HG02840 (cell line): Measurements from ENCODE around the gene VPS45.
"Not testable (repeated sequence)": the region's sequence is repeated elsewhere in the genome, so short reads cannot be mapped to it uniquely, and the experiment has no call there.

ENCODE experiments used
- ATAC-seq: cut with Tn5 transposase; IDR thresholded peaks from one replicate; pipeline ENCODE4 v1.9.1; 2021; ENCODE audit warnings: mild to moderate bottlenecking, moderate library complexity, moderate number of reproducible peaks; ENCODE audit not compliant: unreplicated experiment, low FRiP score

The VPS45 gene

GRCh38 chr1:150127464-150127863 lies 59.9 kb downstream of the VPS45 start:
- no peak for ATAC-seq

DNA sequence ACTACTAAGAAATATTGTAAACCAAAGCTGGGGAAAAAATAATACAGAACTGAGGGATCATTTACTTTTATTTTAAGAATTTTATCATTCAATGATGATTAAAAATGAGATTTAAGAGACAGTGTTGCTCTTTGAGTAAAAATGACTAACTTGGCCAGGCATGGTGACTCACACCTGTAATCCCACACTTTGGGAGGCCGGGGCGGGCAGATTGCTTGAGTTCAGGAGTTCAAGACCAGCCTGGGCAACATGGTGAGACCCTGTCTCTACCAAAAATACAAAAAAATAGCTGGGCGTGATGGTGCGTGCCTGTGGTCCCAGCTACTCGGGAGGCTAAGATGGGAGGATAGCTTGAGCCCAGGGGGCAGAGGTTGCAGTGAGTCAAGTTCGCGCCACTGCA lies 60.3 kb downstream of the VPS45 start:
- no peak for ATAC-seq

DNA sequence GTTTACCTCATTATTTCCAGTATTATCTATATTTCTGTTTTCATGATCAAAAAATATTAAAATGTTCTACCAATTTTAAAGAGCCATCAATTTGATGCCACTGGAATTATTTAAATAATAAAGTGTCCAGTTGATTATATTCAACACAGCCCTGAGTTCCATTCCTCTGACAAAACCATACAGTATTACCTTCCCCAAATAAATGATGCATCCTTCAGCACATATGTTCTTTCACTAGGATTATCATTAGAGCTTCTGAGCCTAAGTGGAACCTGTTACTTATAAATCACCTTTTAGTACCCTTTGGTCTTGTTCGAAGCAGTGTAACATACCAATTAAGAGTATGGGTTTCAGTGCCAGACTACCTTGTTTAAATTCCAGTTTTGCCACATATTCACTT lies 64.8 kb downstream of the VPS45 start:
- ATAC-seq, result no peak

DNA sequence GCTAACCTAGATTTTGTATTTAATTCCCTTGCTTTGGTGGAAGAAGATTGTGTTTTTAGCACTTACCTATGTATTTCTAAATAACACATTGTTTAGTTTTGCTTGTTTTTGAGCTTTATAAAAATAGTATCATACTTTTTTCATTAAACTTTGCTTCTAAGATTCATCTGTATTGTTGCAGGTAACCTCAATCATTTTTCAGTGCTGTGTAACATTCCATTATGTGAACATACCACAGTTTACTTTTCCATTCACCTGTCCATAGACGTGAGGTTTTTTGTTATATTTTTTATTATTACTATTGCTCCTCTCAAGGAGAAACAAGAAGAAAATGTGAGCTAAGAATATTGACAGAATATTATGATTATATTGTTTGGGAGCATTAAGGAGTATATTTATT lies 67.0 kb downstream of the VPS45 start:
- no peak for ATAC-seq

DNA sequence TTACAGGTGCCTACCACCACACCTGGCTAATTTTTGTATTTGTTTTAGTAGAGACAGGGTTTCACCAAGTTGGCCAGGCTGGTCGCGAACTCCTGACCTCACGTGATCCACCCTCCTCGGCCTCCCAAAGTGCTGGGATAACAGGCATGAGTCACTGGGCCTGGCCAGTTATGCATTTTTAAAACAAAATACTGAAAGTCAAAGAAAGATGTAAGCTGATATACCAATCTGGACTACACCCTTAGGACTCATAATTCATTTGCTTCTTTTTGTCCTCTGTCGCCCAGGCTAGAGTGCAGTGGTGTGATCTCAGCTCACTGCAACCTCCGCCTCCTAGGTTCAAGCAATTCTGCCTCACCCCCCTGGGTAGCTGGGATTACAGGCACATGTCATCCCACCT lies 67.8 kb downstream of the VPS45 start:
- ATAC-seq, result not testable (repeated sequence)

DNA sequence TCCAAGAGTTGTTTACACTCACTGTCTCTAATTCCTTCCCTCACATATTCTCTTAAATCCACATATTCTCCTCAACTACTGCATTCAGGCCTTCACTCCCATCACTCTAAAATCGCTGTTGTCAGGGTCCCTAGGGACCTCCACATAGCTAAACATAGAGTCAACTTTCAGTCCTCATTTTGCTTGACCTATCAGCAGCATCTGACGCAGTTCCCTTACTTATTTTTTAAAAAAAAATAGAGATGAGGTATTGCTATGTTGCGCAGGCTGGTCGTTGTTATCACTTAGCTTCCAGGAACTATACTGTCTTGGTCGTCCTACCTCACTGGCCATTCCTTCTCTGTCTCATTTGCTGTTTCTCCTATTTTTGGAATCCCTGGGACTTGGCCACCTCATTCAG lies 70.5 kb downstream of the VPS45 start:
- no peak for ATAC-seq

- ATAC-seq, result no peak
Measured at GRCh38 chr1:150141452-150141851, 73.9 kb downstream of the VPS45 start.

DNA sequence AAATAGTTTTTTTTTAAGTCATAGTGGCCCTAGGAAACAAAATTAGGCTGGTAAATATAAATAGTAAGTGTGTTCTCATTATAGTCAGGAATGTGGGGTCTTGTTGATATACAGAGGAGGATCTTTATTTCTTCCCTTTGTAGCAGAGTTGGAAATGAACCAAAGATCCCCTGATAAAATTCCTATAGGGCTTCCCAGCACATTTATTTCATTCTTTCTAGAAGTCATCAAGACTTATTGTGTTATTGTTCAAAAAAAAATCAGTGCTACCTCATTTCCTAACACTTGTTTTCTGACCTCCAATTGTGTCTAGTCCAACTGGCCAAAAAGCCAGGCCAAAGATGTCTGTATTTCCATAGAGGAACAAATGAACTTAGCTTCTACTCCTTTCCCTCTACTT lies 74.5 kb downstream of the VPS45 start:
- no peak for ATAC-seq

DNA sequence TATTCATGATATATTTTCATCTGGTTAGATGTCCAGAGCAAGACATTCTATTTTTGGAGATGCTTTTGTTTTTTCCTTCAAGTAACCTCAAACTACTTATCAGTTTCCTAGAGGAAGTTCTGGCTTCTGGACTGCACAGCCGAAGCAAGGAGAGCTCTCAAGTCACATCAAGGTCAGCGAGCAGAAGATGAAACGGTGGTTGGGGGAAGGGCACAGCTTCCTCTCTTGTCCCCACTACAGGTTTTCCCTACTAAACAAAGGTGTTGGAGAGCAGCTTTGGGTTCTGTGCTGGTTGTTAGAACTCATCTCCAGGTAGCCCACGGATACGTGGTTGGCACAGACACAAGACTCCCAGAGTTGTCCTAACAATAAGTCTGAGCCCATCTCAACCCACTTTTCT lies 77.0 kb downstream of the VPS45 start:
- ATAC-seq, result no peak

GRCh38 chr1:150146016-150146415 lies 78.4 kb downstream of the VPS45 start:
- ATAC-seq, result not testable (repeated sequence)

DNA sequence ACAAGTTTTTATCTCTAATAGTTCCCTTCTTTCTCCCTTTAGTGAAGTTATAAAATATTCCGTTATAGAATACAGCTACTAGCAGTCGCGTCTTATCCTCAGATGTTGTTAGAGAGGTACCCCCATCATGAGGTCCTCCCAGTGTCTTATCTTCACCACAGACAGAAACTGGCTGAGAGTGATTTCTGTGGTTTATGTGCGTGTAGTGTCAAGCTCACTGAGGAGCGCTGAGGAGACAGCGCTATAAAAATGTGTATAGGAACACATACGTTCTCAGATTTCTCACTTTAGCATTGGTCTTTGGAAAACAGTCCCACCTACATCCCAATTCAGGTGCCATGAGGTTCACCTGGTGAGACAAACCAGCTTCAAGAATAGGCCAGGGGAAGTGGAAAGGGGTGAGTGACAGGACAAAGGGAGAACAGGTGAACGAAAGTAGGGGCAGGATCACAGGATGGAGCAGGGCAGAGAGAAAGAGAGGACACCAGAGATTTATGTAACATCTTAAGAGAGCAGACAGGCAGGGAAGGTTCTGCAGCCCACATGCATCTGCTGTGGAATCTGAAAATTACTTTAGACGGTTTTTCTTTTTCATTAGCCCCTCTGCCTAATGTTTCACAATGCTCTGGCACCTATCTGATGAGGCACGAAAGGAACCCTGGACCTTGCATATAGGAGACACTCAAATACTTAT lies 79.4 kb downstream of the VPS45 start:
- no peak for ATAC-seq

GRCh38 chr1:150148837-150149270 lies 81.3 kb downstream of the VPS45 start:
- no peak for ATAC-seq

DNA sequence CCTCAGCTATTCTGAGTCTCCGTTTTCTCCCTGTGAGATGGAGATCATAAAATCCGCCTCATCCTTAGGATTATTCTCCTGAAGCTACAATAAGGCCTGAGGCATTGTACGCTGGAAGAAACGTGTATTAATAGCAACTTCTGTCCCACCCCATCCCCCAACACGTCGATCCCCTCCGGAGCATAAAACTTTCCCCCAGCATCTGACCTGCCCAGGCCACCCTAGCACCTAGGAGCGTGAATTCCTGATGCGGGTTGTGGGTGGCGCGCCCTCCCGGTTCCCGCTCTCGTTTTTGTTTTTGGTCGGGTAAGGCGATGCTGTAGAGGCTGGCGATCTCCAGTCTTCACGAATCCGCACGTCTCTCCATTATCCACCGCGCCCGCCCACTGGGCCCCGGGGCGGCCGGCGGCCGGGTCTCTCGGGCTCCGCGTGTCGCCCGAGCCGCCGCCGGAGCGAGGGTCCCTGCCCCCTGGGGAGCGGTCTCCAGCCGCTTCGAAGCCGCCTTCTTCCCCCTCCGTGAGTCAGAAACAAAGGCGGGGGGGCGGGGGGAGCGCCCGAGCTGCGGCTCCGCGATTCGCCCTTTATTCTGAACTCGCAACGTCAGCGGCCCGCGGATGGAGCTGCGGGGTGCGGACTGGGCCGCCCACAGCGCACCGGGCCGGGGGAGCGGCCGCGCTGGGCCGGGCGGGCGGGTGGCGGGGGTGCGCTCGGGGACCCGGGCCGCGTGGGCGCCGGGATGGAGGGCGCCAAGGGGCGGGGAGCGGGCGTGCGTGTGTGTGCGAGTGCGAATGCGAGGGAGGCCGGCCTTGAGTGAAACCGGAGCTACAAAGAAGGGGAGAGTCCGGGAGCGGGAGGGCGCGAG lies 81.9 kb downstream of the VPS45 start, which contains the start of gene PLEKHO1:
Gene PLEKHO1, plus strand, starts transcription at position 646 of the 862 bp plus-strand sequence. CDS start 342 bp downstream, outside the sequence.
- peak; percentile 53 for ATAC-seq

DNA sequence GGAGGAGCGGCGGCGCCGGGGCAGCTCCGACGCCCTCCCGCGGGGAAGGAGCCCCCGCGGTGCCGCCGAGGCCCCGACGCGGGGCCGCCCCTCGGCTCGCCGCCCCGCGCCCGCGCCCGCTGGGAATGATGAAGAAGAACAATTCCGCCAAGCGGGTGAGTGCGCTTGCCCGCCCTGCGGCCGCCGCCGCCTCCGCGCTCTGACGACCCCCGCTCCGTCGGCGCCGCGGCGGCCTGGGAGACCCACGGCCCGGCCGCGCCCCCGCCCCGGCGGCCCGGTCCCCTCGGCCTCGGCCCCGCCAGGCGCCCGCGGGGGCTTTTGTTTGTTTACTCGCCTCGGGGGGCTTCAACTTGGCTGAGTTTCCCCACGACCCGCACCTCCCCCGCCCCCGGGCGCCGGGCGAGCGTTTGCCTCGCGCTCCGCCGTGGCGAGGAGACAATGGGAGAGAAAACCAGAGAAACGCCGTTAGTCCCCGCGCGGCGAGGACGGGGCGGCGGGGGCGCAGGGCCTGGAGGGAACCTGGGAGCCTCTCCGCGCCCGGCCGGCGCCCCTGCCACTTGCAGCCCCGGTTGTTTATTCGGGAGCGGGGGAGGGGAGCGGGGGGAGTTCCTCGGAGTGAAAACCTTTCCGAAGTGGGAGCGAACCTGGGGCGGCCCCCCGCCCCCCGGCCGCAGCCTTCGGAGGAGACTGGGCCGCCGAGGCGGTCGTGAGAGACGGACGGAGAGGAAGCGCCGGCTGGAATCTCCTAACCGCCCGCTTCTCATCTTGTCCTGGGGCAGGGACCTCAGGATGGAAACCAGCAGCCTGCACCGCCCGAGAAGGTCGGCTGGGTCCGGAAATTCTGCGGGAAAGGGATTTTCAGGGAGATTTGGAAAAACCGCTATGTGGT lies 82.8 kb downstream of the VPS45 start:
- ATAC-seq, result peak; percentile 4

DNA sequence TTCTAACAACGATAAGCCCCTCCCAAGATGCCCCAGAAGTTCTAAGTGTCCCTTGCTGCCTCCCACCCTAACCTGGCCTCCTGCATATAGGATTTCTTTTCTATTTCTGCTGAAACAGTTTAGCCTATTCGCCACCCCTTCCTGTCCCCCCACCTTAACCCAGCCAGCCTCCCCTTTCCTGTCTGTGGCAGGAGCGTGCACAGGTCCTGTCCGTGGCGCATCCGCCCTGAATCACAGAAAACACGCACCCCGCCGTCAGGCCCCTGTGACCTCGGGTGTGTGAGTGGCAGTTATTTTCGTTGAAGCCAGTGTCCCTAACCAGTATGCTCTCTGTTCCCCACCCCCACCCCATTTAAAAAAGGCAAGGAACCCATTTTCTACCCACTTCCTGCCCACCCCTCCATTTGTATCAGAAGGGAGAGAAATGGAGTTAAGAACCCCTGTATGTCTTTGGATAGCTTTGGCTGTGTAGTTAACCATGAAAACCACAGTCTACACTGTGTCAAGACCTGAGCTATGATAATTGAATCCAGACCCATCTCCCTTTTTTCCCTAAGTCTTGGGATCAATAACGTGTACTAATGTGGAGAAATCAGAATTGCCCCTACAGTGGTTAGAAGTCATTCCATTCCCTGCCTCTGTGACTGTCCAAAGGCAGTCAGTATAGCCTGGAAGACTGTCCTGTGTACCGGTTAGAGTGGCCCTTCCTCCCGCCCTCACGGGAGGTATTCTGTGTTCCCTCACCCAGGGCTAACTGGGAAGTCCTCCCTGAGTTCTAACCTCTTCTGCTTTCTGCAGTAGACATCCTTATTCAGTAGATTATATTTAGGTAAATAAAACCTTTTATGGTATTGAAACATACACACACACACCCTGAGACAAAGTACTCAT lies 84.0 kb downstream of the VPS45 start:
- ATAC-seq, result no peak

DNA sequence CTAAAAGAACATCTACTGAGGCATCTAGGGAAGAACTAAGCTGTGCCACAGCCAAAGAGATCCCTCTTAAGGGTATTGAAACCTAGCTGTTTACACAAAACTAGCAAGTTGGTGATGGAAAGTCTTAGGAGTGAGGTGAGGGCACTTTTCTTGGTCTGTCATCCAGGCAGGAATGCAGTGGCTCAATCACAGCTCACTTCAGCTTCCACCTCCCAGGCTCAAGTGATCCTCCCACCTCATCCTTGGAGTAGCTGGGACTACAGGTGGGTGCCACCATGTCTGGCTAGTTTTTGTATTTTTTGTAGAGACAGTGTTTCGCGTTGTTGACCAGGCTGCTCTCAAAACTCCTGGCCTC lies 84.6 kb downstream of the VPS45 start:
- no peak for ATAC-seq

GRCh38 chr1:150152772-150153456 lies 85.3 kb downstream of the VPS45 start:
- no peak for ATAC-seq

DNA sequence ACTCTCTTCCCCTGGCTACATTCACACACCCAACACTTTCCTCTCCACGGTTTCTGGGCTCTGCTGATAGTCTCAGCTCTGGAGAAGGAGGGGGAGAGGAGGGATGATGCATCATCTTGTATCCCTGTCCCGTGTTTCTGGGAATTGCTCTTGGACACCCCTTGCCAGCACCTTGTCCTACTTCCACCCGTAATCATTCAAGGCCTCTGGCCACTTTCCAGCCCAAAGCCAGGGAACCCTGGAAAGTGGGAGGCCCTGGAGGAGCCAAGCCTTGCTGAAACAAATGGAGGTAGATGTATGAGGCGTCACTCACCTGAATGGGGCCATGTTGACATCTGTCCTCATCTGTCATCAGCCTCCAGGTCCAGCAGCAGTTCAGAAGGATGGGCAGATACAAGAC lies 86.6 kb downstream of the VPS45 start:
- no peak for ATAC-seq

DNA sequence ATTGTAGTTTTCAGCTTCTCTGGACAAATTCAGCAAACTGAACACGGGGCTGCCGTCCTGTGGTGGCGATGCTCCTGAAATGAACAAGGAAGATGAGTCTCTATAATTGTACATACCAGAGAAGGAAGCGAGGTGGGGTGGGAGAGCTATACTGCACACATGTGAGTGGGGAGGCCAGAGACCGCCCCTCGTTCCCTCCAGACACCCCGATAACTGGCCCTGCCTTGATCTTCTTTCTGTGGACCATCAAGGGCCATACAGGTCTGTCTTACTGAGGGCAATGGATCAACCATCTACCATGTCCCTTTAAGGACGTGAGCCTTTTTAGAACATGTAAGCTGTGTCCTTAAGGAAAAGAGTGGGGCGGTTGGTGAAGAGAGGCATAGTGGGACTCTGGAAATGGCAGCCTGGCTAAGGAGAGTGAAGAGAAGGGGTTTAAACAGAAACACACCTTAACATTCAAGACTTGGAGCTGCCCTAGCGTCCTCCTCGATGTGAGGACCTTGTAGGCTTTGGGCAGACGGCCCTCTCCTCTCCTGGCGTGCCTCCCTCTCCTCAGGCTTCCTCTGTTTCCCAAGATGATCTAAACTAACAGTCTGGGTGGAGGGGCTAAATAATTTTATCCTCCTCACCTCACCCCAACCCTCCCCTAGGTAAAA lies 88.0 kb downstream of the VPS45 start:
- no peak for ATAC-seq
